ENCODE results near the gene EFNB3. TPM values are rescaled to one million over a fixed set of nuclear protein-coding genes. Genes with fewer than 3 reads are reported as not detected.
A peak's percentile ranks its signal among the peaks of the same experiment; 100 is the strongest.

EFNB3 gene
- total RNA-seq, 3 donors from 2014 or later (not counting 1 experiment from before 2014, with no cell fraction given), result not detected

GRCh38 chr17:7667656-7668406 is 37.2 kb upstream of the EFNB3 start:
- Histone ChIP-seq H3K9me3 (ENCODE audit: control insufficient read depth, insufficient read depth, low read length) (no peaks in the 10 kb centered on the region), H3K36me3 (ENCODE audit: control insufficient read depth, insufficient read depth, low read length) (peaks cover 43% of the 10 kb centered on the region), H3K27me3 (ENCODE audit: control insufficient read depth, insufficient read depth, low read length) (no peaks in the 10 kb centered on the region), H3K4me3 (ENCODE audit: low read length) (no peak overlapping the region), H3K4me1 (ENCODE audit: control insufficient read depth, insufficient read depth, low read length) (no peaks in the 10 kb centered on the region), H3K27ac (ENCODE audit: low read length) (no peak overlapping the region)
- WGBS (ENCODE audit: insufficient coverage), result 95% methylated on average over 10 of the region's 10 CpGs
- H3K4me1 Mint-ChIP-seq, result no peaks in the 10 kb centered on the region
- DNase-seq (no peak), ATAC-seq (no peak)
- no peak for TF ChIP-seq CTCF (IDR thresholded peaks at IDR 0.05)
- H3K4me3 Mint-ChIP-seq, result no peak overlapping the region
- intact Hi-C loops (cut with micrococcal nuclease), result no loop called here
- H3K27ac Mint-ChIP-seq, result no peak overlapping the region
- no peaks in the 10 kb centered on the region for H3K36me3 Mint-ChIP-seq
- no peaks in the 10 kb centered on the region for H3K27me3 Mint-ChIP-seq (ENCODE audit: low read depth in 2 of 2)
- no peaks in the 10 kb centered on the region for H3K9me3 Mint-ChIP-seq

GRCh38 chr17:7668482-7668881 is 36.5 kb upstream of the EFNB3 start:
- no peaks in the 10 kb centered on the region for H3K27me3 Mint-ChIP-seq (ENCODE audit: low read depth in 2 of 2)
- H3K4me3 Mint-ChIP-seq, result no peak overlapping the region
- H3K27ac Mint-ChIP-seq, result no peak overlapping the region
- Histone ChIP-seq H3K27me3 (ENCODE audit: control insufficient read depth, insufficient read depth, low read length) (no peaks in the 10 kb centered on the region), H3K27ac (ENCODE audit: low read length) (no peak overlapping the region), H3K36me3 (ENCODE audit: control insufficient read depth, insufficient read depth, low read length) (peaks cover 49% of the 10 kb centered on the region), H3K9me3 (ENCODE audit: control insufficient read depth, insufficient read depth, low read length) (peaks cover 4% of the 10 kb centered on the region), H3K4me1 (ENCODE audit: control insufficient read depth, insufficient read depth, low read length) (no peaks in the 10 kb centered on the region), H3K4me3 (ENCODE audit: low read length) (no peak overlapping the region)
- ATAC-seq (no peak), DNase-seq (no peak)
- no peak for TF ChIP-seq CTCF (IDR thresholded peaks at IDR 0.05)
- no peaks in the 10 kb centered on the region for H3K9me3 Mint-ChIP-seq
- peaks cover 5% of the 10 kb centered on the region for H3K36me3 Mint-ChIP-seq
- 99% methylated on average over 7 of the region's 7 CpGs for WGBS (ENCODE audit: insufficient coverage)
- no peaks in the 10 kb centered on the region for H3K4me1 Mint-ChIP-seq
- intact Hi-C loops (cut with micrococcal nuclease), result no loop called here

- H3K9me3 Mint-ChIP-seq, result peaks cover 0 to 3% of the 10 kb centered on the region in 2 donors
- WGBS (ENCODE audit: insufficient coverage), result 97% methylated on average over 2 of the region's 2 CpGs
- no peak overlapping the region for H3K27ac Mint-ChIP-seq
- peak; percentile 34 for TF ChIP-seq CTCF (IDR thresholded peaks at IDR 0.05)
- peak in 1 of 2 donors; percentile 45 for DNase-seq
- Histone ChIP-seq H3K27me3 (ENCODE audit: control insufficient read depth, insufficient read depth, low read length) (no peaks in the 10 kb centered on the region), H3K9me3 (ENCODE audit: control insufficient read depth, insufficient read depth, low read length) (peaks cover 9% of the 10 kb centered on the region), H3K4me3 (ENCODE audit: low read length) (no peak overlapping the region), H3K36me3 (ENCODE audit: control insufficient read depth, insufficient read depth, low read length) (peaks cover 61% of the 10 kb centered on the region), H3K4me1 (ENCODE audit: control insufficient read depth, insufficient read depth, low read length) (no peaks in the 10 kb centered on the region), H3K27ac (ENCODE audit: low read length) (no peak overlapping the region)
- peaks cover 0 to 13% of the 10 kb centered on the region in 2 donors for H3K4me1 Mint-ChIP-seq
- H3K4me3 Mint-ChIP-seq, result no peak overlapping the region
- no peak for ATAC-seq
- H3K27me3 Mint-ChIP-seq (ENCODE audit: low read depth in 2 of 2), result no peaks in the 10 kb centered on the region
- peaks cover 12% of the 10 kb centered on the region for H3K36me3 Mint-ChIP-seq
- intact Hi-C loops (cut with micrococcal nuclease), result no loop called here
Measured at GRCh38 chr17:7673239-7673638, 31.8 kb upstream of the EFNB3 start.

- Histone ChIP-seq H3K27ac (ENCODE audit: low read length) (no peak overlapping the region), H3K4me3 (ENCODE audit: low read length) (no peak overlapping the region), H3K27me3 (ENCODE audit: control insufficient read depth, insufficient read depth, low read length) (no peaks in the 10 kb centered on the region), H3K4me1 (ENCODE audit: control insufficient read depth, insufficient read depth, low read length) (no peaks in the 10 kb centered on the region), H3K9me3 (ENCODE audit: control insufficient read depth, insufficient read depth, low read length) (peaks cover 9% of the 10 kb centered on the region), H3K36me3 (ENCODE audit: control insufficient read depth, insufficient read depth, low read length) (peaks cover 46% of the 10 kb centered on the region)
- H3K36me3 Mint-ChIP-seq, result peaks cover 12% of the 10 kb centered on the region
- no peak overlapping the region for H3K4me3 Mint-ChIP-seq
- H3K27ac Mint-ChIP-seq, result no peak overlapping the region
- DNase-seq (no peak), ATAC-seq (no peak)
- no peak for TF ChIP-seq CTCF (IDR thresholded peaks at IDR 0.05)
- 91% methylated on average over 14 of the region's 14 CpGs for WGBS (ENCODE audit: insufficient coverage)
- intact Hi-C loops (cut with micrococcal nuclease), result no loop called here
- H3K4me1 Mint-ChIP-seq, result peaks cover 0 to 13% of the 10 kb centered on the region in 2 donors
- no peaks in the 10 kb centered on the region for H3K27me3 Mint-ChIP-seq (ENCODE audit: low read depth in 2 of 2)
- H3K9me3 Mint-ChIP-seq, result peaks cover 0 to 3% of the 10 kb centered on the region in 2 donors
Measured at GRCh38 chr17:7674934-7675333, 30.1 kb upstream of the EFNB3 start.

Measured in natural killer cell (primary cell).